OCI-LY3 (cell line): ENCODE measurements around the gene KLHL35.

Source experiments
- CTCF ChIP-seq: fragments of 200-600, 300-600 bp; sonication (generic); IDR thresholded peaks from 2 replicates; pipeline ENCODE4 v1.5.1; 2014; ENCODE audit warnings: antibody characterized with exemption, low read length, low read depth
- EZH2phosphoT487 ChIP-seq: fragments of 200-600 bp; shearing (Covaris generic); IDR thresholded peaks from 2 replicates; pipeline ENCODE4 v1.6.1; 2018; ENCODE audit warnings: antibody characterized with exemption, mixed run types, low read depth

DNA sequence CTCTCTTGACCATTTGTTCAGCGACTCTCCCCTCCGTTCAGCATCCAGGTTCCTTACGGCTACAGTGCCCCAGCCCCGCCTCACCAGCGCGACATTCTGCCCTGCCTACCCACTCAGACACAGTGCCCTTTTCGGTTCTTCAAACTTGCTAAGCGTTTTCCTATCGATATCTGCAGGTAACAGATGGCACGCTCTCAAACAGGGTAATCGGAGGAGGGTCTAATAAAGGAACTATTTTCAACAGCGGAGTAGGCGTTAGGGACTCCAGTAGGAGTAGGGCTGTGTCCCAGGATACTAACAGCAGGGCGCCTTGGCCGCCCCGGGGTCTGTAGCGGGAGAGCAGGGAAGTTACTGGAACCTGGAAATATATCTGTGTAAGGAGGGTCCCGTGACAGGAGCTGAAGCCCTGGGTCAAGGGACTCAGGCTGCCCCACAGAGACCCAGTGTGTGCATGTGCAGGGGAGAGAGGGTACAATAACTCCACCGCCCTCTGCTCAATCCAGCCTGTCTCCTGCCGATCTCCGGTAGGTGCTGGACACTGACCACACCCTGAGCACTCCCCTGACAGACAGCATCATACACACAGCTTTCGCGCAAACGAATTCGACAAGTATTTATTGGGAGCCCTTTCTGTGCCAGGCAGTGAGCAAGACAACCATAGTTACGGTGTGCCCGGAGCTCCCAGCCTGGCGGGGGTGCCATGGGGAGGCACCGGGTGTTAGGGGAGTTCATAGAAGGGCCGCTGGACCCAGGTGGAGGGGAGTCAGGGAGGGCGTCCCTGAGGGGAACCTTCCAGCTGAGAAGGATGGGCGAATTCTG is 2.1 kb downstream of the KLHL35 start:
- TF ChIP-seq CTCF (no peak), EZH2phosphoT487 (no peak)
